GM23338 (cell line): ENCODE data around the gene HNRNPK. TPM values are rescaled to one million over a fixed set of nuclear protein-coding genes. Genes with fewer than 3 reads are reported as not detected.

Experiments used
- ATAC-seq: fragments of 200-7000 bp; cut with Tn5 transposase; 3 replicates; pipeline ENCODE4 v1.9.1; 2020
- DNase-seq: peaks from one replicate; pipeline ENCODE4 v3.0.0-alpha.2; 2015; ENCODE audit warnings: low spot score
- H2AFZ ChIP-seq: fragments of 200-600 bp; sonication (generic); 2 replicates; pipeline ENCODE4 v1.8.0; 2016; ENCODE audit warnings: antibody characterized with exemption, mild to moderate bottlenecking, moderate library complexity
- H3F3A ChIP-seq: fragments of 200-600 bp; sonication (generic); replicated peaks from 2 replicates; pipeline ENCODE4 v1.8.0; 2017; ENCODE audit warnings: antibody characterized with exemption, mixed run types, low read depth
- H3K27ac ChIP-seq: fragments of 200-600 bp; sonication (generic); 2 replicates; pipeline ENCODE4 v1.6.1; 2016; ENCODE audit warnings: low read depth
- H3K27me3 ChIP-seq: fragments of 200-600 bp; sonication (generic); 2 replicates; pipeline ENCODE4 v1.8.0; 2016; ENCODE audit warnings: mild to moderate bottlenecking, mixed run types, moderate library complexity; ENCODE audit not compliant: insufficient read depth
- H3K36me3 ChIP-seq: fragments of 200-600 bp; sonication (generic); 2 replicates; pipeline ENCODE4 v1.8.0; 2016; ENCODE audit warnings: mild to moderate bottlenecking; ENCODE audit not compliant: insufficient read depth
- H3K4me1 ChIP-seq: fragments of 200-600 bp; sonication (generic); 2 replicates; pipeline ENCODE4 v1.8.0; 2016; ENCODE audit warnings: mild to moderate bottlenecking, moderate library complexity; ENCODE audit not compliant: insufficient read depth
- H3K4me2 ChIP-seq: fragments of 200-600 bp; sonication (generic); 2 replicates; pipeline ENCODE4 v1.7.1; 2017; ENCODE audit warnings: mixed run types
- H3K4me3 ChIP-seq: fragments of 200-600 bp; sonication (generic); 2 replicates; pipeline ENCODE4 v1.6.1; 2016; ENCODE audit warnings: mixed run types
- H3K79me2 ChIP-seq: fragments of 200-600 bp; sonication (generic); replicated peaks from 2 replicates; pipeline ENCODE4 v1.8.0; 2017; ENCODE audit warnings: mild to moderate bottlenecking; ENCODE audit not compliant: insufficient read depth
- H3K9me2 ChIP-seq: fragments of 200-600 bp; sonication (generic); 2 replicates; pipeline ENCODE4 v1.8.0; 2017; ENCODE audit not compliant: insufficient read depth
- H4K20me1 ChIP-seq: fragments of 200-600 bp; sonication (generic); replicated peaks from 2 replicates; pipeline ENCODE4 v1.8.0; 2017; ENCODE audit warnings: mild to moderate bottlenecking; ENCODE audit not compliant: insufficient read depth
- H3K27ac Mint-ChIP-seq: 2 replicates; pipeline ENCODE4 v1.8.0; 2020; ENCODE audit warnings: inconsistent platforms, mild to moderate bottlenecking, moderate library complexity, mixed read lengths
- H3K27me3 Mint-ChIP-seq: 3 replicates; pipeline ENCODE4 v1.8.0; 2022; ENCODE audit warnings: low read depth, mild to moderate bottlenecking, moderate library complexity, mixed read lengths, inconsistent platforms; ENCODE audit not compliant: insufficient read depth, poor library complexity
- H3K36me3 Mint-ChIP-seq: 3 replicates; pipeline ENCODE4 v1.8.0; 2021; ENCODE audit warnings: low read depth, mild to moderate bottlenecking, inconsistent platforms, moderate library complexity, mixed read lengths
- H3K4me1 Mint-ChIP-seq: 3 replicates; pipeline ENCODE4 v1.8.0; 2020; ENCODE audit warnings: mild to moderate bottlenecking, inconsistent platforms, mixed read lengths
- H3K4me3 Mint-ChIP-seq: 3 replicates; pipeline ENCODE4 v1.8.0; 2021; ENCODE audit warnings: moderate library complexity, mild to moderate bottlenecking, inconsistent platforms, mixed read lengths
- H3K9me3 Mint-ChIP-seq: 3 replicates; pipeline ENCODE4 v1.8.0; 2020; ENCODE audit warnings: moderate library complexity, mild to moderate bottlenecking, inconsistent platforms, mixed read lengths
- CREB1 ChIP-seq: fragments of 250-450 bp; sonication (Bioruptor Pico); IDR thresholded peaks from 2 replicates; pipeline ENCODE4 v1.5.0; 2020; ENCODE audit warnings: low read depth, mild to moderate bottlenecking, moderate library complexity
- CTCF ChIP-seq, 2 experiments: fragments of 200-600 bp in 1 of 2; sonication (generic) in 1 of 2; conservative IDR thresholded peaks; 2 replicates each; pipeline versions ENCODE4 v1.5.1 to v1.6.1; 2016 to 2017; ENCODE audit warnings: antibody characterized with exemption in 2 of 2, low read depth in 2 of 2, mild to moderate bottlenecking in 2 of 2, moderate library complexity in 1 of 2
- EZH2 ChIP-seq: fragments of 200-600 bp; sonication (generic); IDR thresholded peaks from one replicate; pipeline ENCODE4 v1.8.0; 2017; ENCODE audit warnings: antibody characterized with exemption, mild to moderate bottlenecking, low read depth; ENCODE audit not compliant: unreplicated experiment
- EZH2phosphoT487 ChIP-seq: fragments of 200-600 bp; sonication (generic); IDR thresholded peaks from one replicate; pipeline ENCODE4 v1.8.1; 2018; ENCODE audit warnings: antibody characterized with exemption; ENCODE audit not compliant: unreplicated experiment
- JUNB ChIP-seq: IDR thresholded peaks from one replicate; pipeline ENCODE4 v1.6.1; 2016; ENCODE audit warnings: antibody characterized with exemption; ENCODE audit not compliant: unreplicated experiment
- NANOG ChIP-seq: IDR thresholded peaks from 2 replicates; pipeline ENCODE4 v1.6.1; 2016; ENCODE audit warnings: antibody characterized with exemption, borderline replicate concordance
- POLR2AphosphoS5 ChIP-seq: IDR thresholded peaks from 2 replicates; pipeline ENCODE4 v1.6.1; 2016; ENCODE audit warnings: antibody characterized with exemption, low read depth
- STAT1 ChIP-seq: IDR thresholded peaks from one replicate; pipeline ENCODE4 v1.6.1; 2016; ENCODE audit warnings: antibody characterized with exemption; ENCODE audit not compliant: unreplicated experiment
- ZNF114 ChIP-seq: fragments of 250-450 bp; sonication (Bioruptor Pico); IDR thresholded peaks from 2 replicates; pipeline ENCODE4 v1.5.0; 2020; ENCODE audit warnings: mild to moderate bottlenecking, moderate library complexity
- ZNF331 ChIP-seq: fragments of 250-450 bp; sonication (Bioruptor Pico); IDR thresholded peaks from 2 replicates; pipeline ENCODE4 v1.5.0; 2020; ENCODE audit warnings: low read depth, mild to moderate bottlenecking, moderate library complexity
- ZNF462 ChIP-seq: fragments of 250-450 bp; sonication (Bioruptor Pico); IDR thresholded peaks from 2 replicates; pipeline ENCODE4 v1.5.0; 2020; ENCODE audit warnings: mild to moderate bottlenecking, moderate library complexity
- polyA plus RNA-seq: library from polyadenylated mRNA; unstranded; fragments of >200 nt; fragmentation: Nextera tagmentation; extraction: Ambion mirVana; gene quantifications from 2 replicates; pipeline ENCODE4 v1.2.1, GENCODE V29; 2016
- total RNA-seq: library from RNA; depleted of rRNA; stranded (reverse); fragments of >200 nt; shearing (Covaris generic); gene quantifications from 2 replicates; pipeline ENCODE4 v1.2.3, GENCODE V29; 2014
- TF ChIP-seq, protein P1 (sequence below): IDR thresholded peaks from 2 replicates; pipeline ENCODE4 v1.6.1; 2016; ENCODE audit warnings: antibody characterized with exemption
- TF ChIP-seq, protein P2 (sequence below): IDR thresholded peaks from one replicate; pipeline ENCODE4 v1.6.1; 2018; ENCODE audit warnings: antibody characterized with exemption; ENCODE audit not compliant: unreplicated experiment

HNRNPK gene
- total and polyA plus RNA-seq, 2 experiments from 2014 or later: 417 to 1,083 TPM

- Mint-ChIP-seq H3K4me3 (no peak overlapping the region), H3K4me1 (peaks cover 4% of the 10 kb centered on the region), H3K27me3 (peaks cover 19% of the 10 kb centered on the region), H3K36me3 (peaks cover 83% of the 10 kb centered on the region), H3K9me3 (no peaks in the 10 kb centered on the region; the same call in 2 of the 3 replicates), H3K27ac (no peak overlapping the region)
- Histone ChIP-seq H3K4me3 (no peak overlapping the region), H3K4me1 (no peaks in the 10 kb centered on the region), H3K4me2 (no peak overlapping the region), H2AFZ (no peak overlapping the region), H3K9me2 (no peaks in the 10 kb centered on the region), H3K27me3 (no peaks in the 10 kb centered on the region), H3K79me2 (peaks cover 43% of the 10 kb centered on the region), H4K20me1 (peaks cover 60% of the 10 kb centered on the region), H3K27ac (no peak overlapping the region), H3F3A (peaks cover 63% of the 10 kb centered on the region), H3K36me3 (peaks cover 71% of the 10 kb centered on the region)
- ATAC-seq: no peak
- TF ChIP-seq NANOG: no peak
- TF ChIP-seq CTCF (conservative IDR thresholded peaks at IDR 0.05; ENCODE audit: low read depth in 2 of 2): no peak
- no peak for TF ChIP-seq STAT1
- TF ChIP-seq JUNB: no peak
- no peak for TF ChIP-seq CREB1 (CRISPR knock-in tag)
- TF ChIP-seq, protein P1, sequence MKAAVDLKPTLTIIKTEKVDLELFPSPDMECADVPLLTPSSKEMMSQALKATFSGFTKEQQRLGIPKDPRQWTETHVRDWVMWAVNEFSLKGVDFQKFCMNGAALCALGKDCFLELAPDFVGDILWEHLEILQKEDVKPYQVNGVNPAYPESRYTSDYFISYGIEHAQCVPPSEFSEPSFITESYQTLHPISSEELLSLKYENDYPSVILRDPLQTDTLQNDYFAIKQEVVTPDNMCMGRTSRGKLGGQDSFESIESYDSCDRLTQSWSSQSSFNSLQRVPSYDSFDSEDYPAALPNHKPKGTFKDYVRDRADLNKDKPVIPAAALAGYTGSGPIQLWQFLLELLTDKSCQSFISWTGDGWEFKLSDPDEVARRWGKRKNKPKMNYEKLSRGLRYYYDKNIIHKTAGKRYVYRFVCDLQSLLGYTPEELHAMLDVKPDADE: no peak
- TF ChIP-seq ZNF331 (CRISPR knock-in tag): no peak
- TF ChIP-seq EZH2: no peak
- no peak for TF ChIP-seq EZH2phosphoT487
- TF ChIP-seq POLR2AphosphoS5: no peak
- TF ChIP-seq, protein P2, sequence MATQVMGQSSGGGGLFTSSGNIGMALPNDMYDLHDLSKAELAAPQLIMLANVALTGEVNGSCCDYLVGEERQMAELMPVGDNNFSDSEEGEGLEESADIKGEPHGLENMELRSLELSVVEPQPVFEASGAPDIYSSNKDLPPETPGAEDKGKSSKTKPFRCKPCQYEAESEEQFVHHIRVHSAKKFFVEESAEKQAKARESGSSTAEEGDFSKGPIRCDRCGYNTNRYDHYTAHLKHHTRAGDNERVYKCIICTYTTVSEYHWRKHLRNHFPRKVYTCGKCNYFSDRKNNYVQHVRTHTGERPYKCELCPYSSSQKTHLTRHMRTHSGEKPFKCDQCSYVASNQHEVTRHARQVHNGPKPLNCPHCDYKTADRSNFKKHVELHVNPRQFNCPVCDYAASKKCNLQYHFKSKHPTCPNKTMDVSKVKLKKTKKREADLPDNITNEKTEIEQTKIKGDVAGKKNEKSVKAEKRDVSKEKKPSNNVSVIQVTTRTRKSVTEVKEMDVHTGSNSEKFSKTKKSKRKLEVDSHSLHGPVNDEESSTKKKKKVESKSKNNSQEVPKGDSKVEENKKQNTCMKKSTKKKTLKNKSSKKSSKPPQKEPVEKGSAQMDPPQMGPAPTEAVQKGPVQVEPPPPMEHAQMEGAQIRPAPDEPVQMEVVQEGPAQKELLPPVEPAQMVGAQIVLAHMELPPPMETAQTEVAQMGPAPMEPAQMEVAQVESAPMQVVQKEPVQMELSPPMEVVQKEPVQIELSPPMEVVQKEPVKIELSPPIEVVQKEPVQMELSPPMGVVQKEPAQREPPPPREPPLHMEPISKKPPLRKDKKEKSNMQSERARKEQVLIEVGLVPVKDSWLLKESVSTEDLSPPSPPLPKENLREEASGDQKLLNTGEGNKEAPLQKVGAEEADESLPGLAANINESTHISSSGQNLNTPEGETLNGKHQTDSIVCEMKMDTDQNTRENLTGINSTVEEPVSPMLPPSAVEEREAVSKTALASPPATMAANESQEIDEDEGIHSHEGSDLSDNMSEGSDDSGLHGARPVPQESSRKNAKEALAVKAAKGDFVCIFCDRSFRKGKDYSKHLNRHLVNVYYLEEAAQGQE: no peak
- no peak for TF ChIP-seq ZNF462 (CRISPR knock-in tag)
- TF ChIP-seq ZNF114 (CRISPR knock-in tag): no peak
- DNase-seq: no peak
Observed at GRCh38 chr9:83969602-83970001, 10.4 kb downstream of the HNRNPK start.
